ENCODE results near the gene AHCY. TPM values are rescaled to one million over a fixed set of nuclear protein-coding genes. Genes with fewer than 3 reads are reported as not detected.
"Not testable (repeated sequence)": the region's sequence is repeated elsewhere in the genome, so short reads cannot be mapped to it uniquely, and the experiment has no call there.

The AHCY gene
- 100 to 1,000 TPM; 109 to 138 (median 124) TPM for total RNA-seq

- peak within 1 kb of the TSS; percentile 76 to 92 (median 88) for H3K4me3 ChIP-seq (replicated peaks in 1 of 3)
- no peaks in the 10 kb centered on the region for H3K27me3 ChIP-seq
- no peaks in the 10 kb centered on the region for H3K36me3 ChIP-seq
- TF ChIP-seq POLR2A (IDR thresholded peaks at IDR 0.05) (peak; percentile 45 to 92), CTCF (IDR thresholded peaks at IDR 0.05) (no peak)
- peak within 1 kb of the TSS; percentile 86 to 98 (median 96) for H3K27ac ChIP-seq
- H3K9me3 ChIP-seq = no peaks in the 10 kb centered on the region
- intact Hi-C loops (cut with DNase I) = no loop called here
- WGBS, 2 donors = 0% methylated on average over 3 to 4 of the region's 79 CpGs
- peak; percentile 99 for DNase-seq
- H3K4me1 ChIP-seq = peaks cover 23 to 30% of the 10 kb centered on the region in 2 donors
These were observed at the start of gene AHCY for GRCh38 chr20:34302723-34303533. AHCY (minus strand) TSS chr20:34303355; CDS start chr20:34303270, 85 bp downstream.

GRCh38 chr20:34350095-34350494 lies 46.9 kb upstream of the AHCY start:
- no peaks in the 10 kb centered on the region for H3K4me1 ChIP-seq
- H3K27me3 ChIP-seq = no peaks in the 10 kb centered on the region
- TF ChIP-seq POLR2A (IDR thresholded peaks at IDR 0.05) (no peak), CTCF (IDR thresholded peaks at IDR 0.05) (no peak)
- no peaks in the 10 kb centered on the region for H3K36me3 ChIP-seq
- no peak overlapping the region for H3K27ac ChIP-seq
- no peak for DNase-seq
- no peaks in the 10 kb centered on the region for H3K9me3 ChIP-seq
- 55 to 67% methylated on average over 3 of the region's 3 CpGs for WGBS, 2 donors
- H3K4me3 ChIP-seq (replicated peaks in 1 of 3) = no peak overlapping the region
- intact Hi-C loops (cut with DNase I) = no loop called here

- intact Hi-C loops (cut with DNase I) = no loop called here
- Histone ChIP-seq H3K36me3 (no peaks in the 10 kb centered on the region), H3K4me1 (no peaks in the 10 kb centered on the region), H3K4me3 (replicated peaks in 1 of 3) (no peak overlapping the region), H3K9me3 (no peaks in the 10 kb centered on the region), H3K27me3 (no peaks in the 10 kb centered on the region), H3K27ac (no peak overlapping the region)
- TF ChIP-seq POLR2A (IDR thresholded peaks at IDR 0.05) (no peak), CTCF (IDR thresholded peaks at IDR 0.05) (no peak)
- whole genome bisulfite sequencing, 2 donors = 88 to 93% methylated on average over 4 of the region's 4 CpGs
- no peak for DNase-seq
These were observed 44.4 kb upstream of the AHCY start for GRCh38 chr20:34347571-34347970.

DNA sequence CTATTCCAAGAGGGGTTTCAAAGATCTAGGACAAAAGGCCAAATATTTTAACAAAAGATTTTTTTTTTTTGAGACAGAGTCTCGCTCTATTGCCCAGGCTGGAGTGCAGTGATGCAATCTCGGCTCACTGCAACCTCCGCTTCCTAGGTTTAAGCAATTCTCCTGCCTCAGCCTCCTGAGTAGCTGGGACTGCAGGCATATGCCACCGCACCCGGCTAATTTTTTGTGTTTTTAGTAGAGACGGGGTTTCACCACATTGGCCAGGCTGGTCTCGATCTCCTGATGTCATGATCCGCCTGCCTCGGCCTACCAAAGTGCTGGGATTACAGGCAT lies 43.3 kb upstream of the AHCY start:
- H3K27ac ChIP-seq; H3K27me3 ChIP-seq; H3K4me1 ChIP-seq; H3K4me3 ChIP-seq (replicated peaks in 1 of 3); H3K9me3 ChIP-seq; DNase-seq; H3K36me3 ChIP-seq; intact Hi-C loops (cut with DNase I): not testable (repeated sequence)
- 89 to 93% methylated on average over 9 of the region's 9 CpGs for WGBS, 2 donors

DNA sequence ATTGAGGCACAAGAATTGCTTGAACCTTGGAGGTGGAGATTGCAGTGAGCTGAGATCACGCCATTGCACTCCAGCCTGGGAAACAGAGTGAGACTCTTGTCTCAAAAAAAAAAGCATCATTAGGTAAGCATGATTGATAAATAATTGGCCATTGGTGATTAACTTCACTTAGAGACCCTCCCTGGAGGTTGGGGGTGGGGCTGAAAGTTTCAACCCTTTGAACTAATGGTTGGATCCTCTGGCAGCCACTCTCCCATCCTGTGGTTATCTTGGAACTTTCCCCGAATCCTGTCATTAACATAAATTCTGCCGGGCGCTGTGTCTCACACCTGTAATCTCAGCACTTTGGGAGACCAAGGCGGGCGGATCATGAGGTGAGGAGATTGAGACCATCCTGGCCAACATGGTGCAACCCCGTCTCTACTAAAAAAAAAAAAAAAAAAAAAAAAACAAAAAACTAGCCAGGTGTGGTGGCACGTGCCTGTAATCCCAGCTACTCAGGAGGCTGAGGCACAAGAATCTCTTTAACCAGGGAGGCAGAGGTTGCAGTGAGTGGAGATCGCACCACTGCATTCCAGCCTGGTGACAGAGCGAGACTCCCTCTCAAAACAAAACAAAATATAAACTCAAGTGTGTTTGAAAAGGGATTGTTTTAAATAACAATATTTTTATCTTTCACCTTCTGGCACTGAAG lies 42.8 kb upstream of the AHCY start:
- H3K27ac ChIP-seq; H3K4me1 ChIP-seq; H3K36me3 ChIP-seq; H3K4me3 ChIP-seq (replicated peaks in 1 of 3); H3K9me3 ChIP-seq; intact Hi-C loops (cut with DNase I); H3K27me3 ChIP-seq: not testable (repeated sequence)
- peak in 1 of 2 donors; percentile 22 for DNase-seq
- WGBS, 2 donors = 80 to 86% methylated on average over 10 of the region's 10 CpGs

DNA sequence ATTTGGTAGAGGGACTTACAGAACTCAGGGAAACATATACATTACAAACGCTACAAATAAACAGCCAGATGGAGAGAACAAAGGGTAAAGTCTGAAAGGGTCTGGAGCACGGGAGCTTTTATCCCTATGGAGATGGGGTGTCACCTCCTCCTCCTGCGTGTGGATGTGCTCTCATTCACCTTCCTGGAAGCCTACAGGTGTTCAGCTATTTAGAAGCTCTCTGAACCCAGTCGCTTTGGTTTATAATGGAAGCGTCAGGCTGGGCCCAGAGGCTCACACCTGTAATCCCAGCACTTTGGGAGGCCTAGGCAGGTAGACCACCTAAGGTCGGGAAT lies 42.2 kb upstream of the AHCY start:
- no peaks in the 10 kb centered on the region for H3K9me3 ChIP-seq
- no peak overlapping the region for H3K27ac ChIP-seq
- intact Hi-C loops (cut with DNase I) = no loop called here
- no peak overlapping the region for H3K4me3 ChIP-seq (replicated peaks in 1 of 3)
- TF ChIP-seq CTCF (IDR thresholded peaks at IDR 0.05) (no peak), POLR2A (IDR thresholded peaks at IDR 0.05) (no peak)
- no peaks in the 10 kb centered on the region for H3K27me3 ChIP-seq
- H3K4me1 ChIP-seq = no peaks in the 10 kb centered on the region
- 84 to 91% methylated on average over 6 of the region's 6 CpGs for WGBS, 2 donors
- DNase-seq = no peak
- H3K36me3 ChIP-seq = no peaks in the 10 kb centered on the region

All from thyroid gland (tissue), 4 donors.